ENCODE data around the gene BLOC1S3. TPM values are rescaled to one million over a fixed set of nuclear protein-coding genes. Genes with fewer than 3 reads are reported as not detected.

The BLOC1S3 gene
- total RNA-seq, 1 experiment from 2014 or later = 11.9 TPM

DNA sequence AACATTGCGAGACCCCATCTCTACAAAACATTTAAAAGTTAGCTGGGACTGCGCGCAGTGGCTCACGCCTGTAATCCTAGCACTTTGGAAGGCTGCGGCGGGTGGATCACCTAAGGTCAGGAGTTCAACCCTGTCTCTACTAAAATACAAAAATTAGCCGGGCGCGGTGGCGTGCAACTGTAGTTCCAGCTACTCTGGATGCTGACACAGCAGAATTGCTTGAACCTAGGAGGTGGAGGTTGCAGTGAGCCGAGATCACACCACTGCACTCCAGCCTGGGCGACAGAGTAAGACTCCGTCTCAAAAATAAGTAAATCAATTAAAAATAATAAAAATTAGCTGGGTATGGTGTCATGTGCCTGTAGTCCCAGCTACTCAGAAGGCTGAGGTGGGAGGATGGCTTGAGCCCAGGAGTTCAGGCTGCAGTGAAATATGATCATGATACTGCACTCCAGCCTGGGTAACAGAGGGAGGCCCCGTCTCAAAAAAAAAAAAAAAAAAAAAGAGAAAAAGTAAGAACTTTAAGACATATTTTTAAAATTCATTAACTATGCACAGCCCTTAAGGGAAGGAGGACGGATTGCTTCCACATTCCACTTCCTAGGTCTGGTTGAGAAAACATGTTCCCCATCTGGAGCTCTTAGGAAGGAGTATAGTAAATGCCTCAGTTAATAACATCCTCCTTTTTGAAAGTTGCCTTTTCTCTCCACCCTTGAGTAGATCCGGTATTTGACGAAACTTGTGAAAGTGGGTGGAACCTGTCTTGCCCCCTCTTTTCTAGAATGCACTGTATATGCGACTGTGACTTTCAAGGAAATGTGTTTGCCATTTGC lies 40.5 kb downstream of the BLOC1S3 start:
- no peak overlapping the region for H3K4me2 ChIP-seq (ENCODE audit: low read length)
- POLR2A ChIA-PET (ENCODE audit: unreplicated experiment) = no interaction called here
- BruUV-seq (replicated peaks) = no TSS peak

GRCh38 chr19:45222724-45223123 lies 44.1 kb downstream of the BLOC1S3 start:
- no TSS peak for BruUV-seq (replicated peaks)
- H3K79me2 ChIP-seq (ENCODE audit: low read length) = no peaks in the 10 kb centered on the region
- no peaks in the 10 kb centered on the region for H3F3A ChIP-seq (ENCODE audit: low read length, unreplicated experiment)
- ATAC-seq (no peak), DNase-seq (no peak)
- H3K4me3 ChIP-seq (ENCODE audit: low read length) = no peak overlapping the region
- no peak overlapping the region for H3K4me2 ChIP-seq (ENCODE audit: low read length)
- no peaks in the 10 kb centered on the region for H4K20me1 ChIP-seq (ENCODE audit: low read length)
- POLR2A ChIA-PET (ENCODE audit: unreplicated experiment) = no interaction called here
- no peak overlapping the region for H3K27ac ChIP-seq (ENCODE audit: low read length)
- no peaks in the 10 kb centered on the region for H3K9me2 ChIP-seq (replicated peaks; ENCODE audit: low read length)
- H2AFZ ChIP-seq (ENCODE audit: low read length) = no peak overlapping the region
- TF ChIP-seq EZH2 (IDR thresholded peaks at IDR 0.05; ENCODE audit: low read length, unreplicated experiment) (no peak), EZH2phosphoT487 (IDR thresholded peaks at IDR 0.05; ENCODE audit: borderline replicate concordance, low read length) (no peak), CTCF (conservative IDR thresholded peaks at IDR 0.05; ENCODE audit: low read depth, low read length) (no peak)
- H3K9ac ChIP-seq (ENCODE audit: low read length) = no peak overlapping the region
- intact Hi-C loops (cut with micrococcal nuclease) = no loop called here
- CTCF ChIA-PET = no interaction called here
- 0 out of 2 replicates have a peak, but pooled peaks cover under 1% of the 10 kb centered on the region for H3K27me3 ChIP-seq (ENCODE audit: low read length)
- no peaks in the 10 kb centered on the region for H3K36me3 ChIP-seq (ENCODE audit: low read depth, low read length)
- H3K4me1 ChIP-seq (ENCODE audit: insufficient read depth, low read length) = no peaks in the 10 kb centered on the region
- H3K9me3 ChIP-seq (ENCODE audit: low read length) = no peaks in the 10 kb centered on the region

More for the DNA sequence above, 40.5 kb downstream of the BLOC1S3 start:
- DNase-seq = no peak
- Histone ChIP-seq H3K9ac (ENCODE audit: low read length) (no peak overlapping the region), H3K79me2 (ENCODE audit: low read length) (no peaks in the 10 kb centered on the region), H3F3A (ENCODE audit: low read length, unreplicated experiment) (no peaks in the 10 kb centered on the region), H3K4me3 (ENCODE audit: low read length) (no peak overlapping the region), H3K36me3 (ENCODE audit: low read depth, low read length) (no peaks in the 10 kb centered on the region), H3K9me3 (ENCODE audit: low read length) (no peaks in the 10 kb centered on the region), H3K27ac (ENCODE audit: low read length) (no peak overlapping the region), H3K9me2 (replicated peaks; ENCODE audit: low read length) (no peaks in the 10 kb centered on the region), H4K20me1 (ENCODE audit: low read length) (no peaks in the 10 kb centered on the region), H2AFZ (ENCODE audit: low read length) (no peak overlapping the region), H3K27me3 (ENCODE audit: low read length) (0 out of 2 replicates have a peak, but pooled peaks cover 12% of the 10 kb centered on the region), H3K4me1 (ENCODE audit: insufficient read depth, low read length) (no peaks in the 10 kb centered on the region)
- intact Hi-C loops (cut with micrococcal nuclease) = no loop called here
- no peak for TF ChIP-seq CTCF (conservative IDR thresholded peaks at IDR 0.05; ENCODE audit: low read depth, low read length)
- no peak for TF ChIP-seq EZH2phosphoT487 (IDR thresholded peaks at IDR 0.05; ENCODE audit: borderline replicate concordance, low read length)
- no peak for TF ChIP-seq EZH2 (IDR thresholded peaks at IDR 0.05; ENCODE audit: low read length, unreplicated experiment)
- CTCF ChIA-PET = interaction anchor here (0.6 kb wide), 1 partner anchor 32 kb away, joined by 13 read pairs; no protein-coding TSS in a partner anchor
- no peak for ATAC-seq

- Histone ChIP-seq H3K9me2 (replicated peaks; ENCODE audit: low read length) (no peaks in the 10 kb centered on the region), H3K36me3 (ENCODE audit: low read depth, low read length) (no peaks in the 10 kb centered on the region), H3K27me3 (ENCODE audit: low read length) (no peaks in the 10 kb centered on the region), H3K9me3 (ENCODE audit: low read length) (no peaks in the 10 kb centered on the region), H3K79me2 (ENCODE audit: low read length) (no peaks in the 10 kb centered on the region), H3F3A (ENCODE audit: low read length, unreplicated experiment) (no peaks in the 10 kb centered on the region), H3K27ac (ENCODE audit: low read length) (no peak overlapping the region), H3K4me3 (ENCODE audit: low read length) (no peak overlapping the region), H3K4me1 (ENCODE audit: insufficient read depth, low read length) (no peaks in the 10 kb centered on the region), H4K20me1 (ENCODE audit: low read length) (no peaks in the 10 kb centered on the region), H3K9ac (ENCODE audit: low read length) (no peak overlapping the region), H3K4me2 (ENCODE audit: low read length) (no peak overlapping the region), H2AFZ (ENCODE audit: low read length) (no peak overlapping the region)
- BruUV-seq (replicated peaks) = no TSS peak
- ChIA-PET POLR2A (ENCODE audit: unreplicated experiment) (interaction anchor here (0.6 kb wide), 1 partner anchor 102 kb away, joined by 3 read pairs; no protein-coding TSS in a partner anchor), CTCF (no interaction called here)
- DNase-seq (no peak), ATAC-seq (no peak)
- intact Hi-C loops (cut with micrococcal nuclease) = no loop called here
- TF ChIP-seq CTCF (conservative IDR thresholded peaks at IDR 0.05; ENCODE audit: low read depth, low read length) (no peak), EZH2 (IDR thresholded peaks at IDR 0.05; ENCODE audit: low read length, unreplicated experiment) (no peak), EZH2phosphoT487 (IDR thresholded peaks at IDR 0.05; ENCODE audit: borderline replicate concordance, low read length) (no peak)
Observed at GRCh38 chr19:45223879-45224278, 45.3 kb downstream of the BLOC1S3 start.
